HG03039 (cell line): ENCODE data around the gene TLCD1.

ENCODE experiments used
- ATAC-seq: cut with Tn5 transposase; IDR thresholded peaks from one replicate; pipeline ENCODE4 v1.9.1; 2021; ENCODE audit warnings: mild to moderate bottlenecking, moderate library complexity; ENCODE audit not compliant: unreplicated experiment

TLCD1 gene

DNA sequence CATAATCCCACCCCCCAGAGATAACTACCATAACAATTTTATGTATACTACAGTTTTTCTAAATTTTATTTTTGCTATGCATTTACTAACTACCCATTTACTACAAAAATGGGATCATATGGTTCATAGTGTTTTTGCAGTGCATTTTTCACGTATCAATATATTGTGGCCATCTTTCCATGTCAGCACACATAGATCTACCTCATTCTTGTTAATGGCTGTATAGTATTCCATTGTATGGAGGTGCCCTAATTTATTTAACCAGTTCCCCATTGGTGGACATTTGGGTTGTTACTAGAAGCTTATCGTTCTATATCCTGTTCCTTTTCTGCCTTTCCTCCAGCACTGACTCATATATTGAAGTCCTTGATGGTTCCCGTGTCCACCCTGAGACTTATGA, 37.0 kb downstream of the TLCD1 start:
- no peak for ATAC-seq

DNA sequence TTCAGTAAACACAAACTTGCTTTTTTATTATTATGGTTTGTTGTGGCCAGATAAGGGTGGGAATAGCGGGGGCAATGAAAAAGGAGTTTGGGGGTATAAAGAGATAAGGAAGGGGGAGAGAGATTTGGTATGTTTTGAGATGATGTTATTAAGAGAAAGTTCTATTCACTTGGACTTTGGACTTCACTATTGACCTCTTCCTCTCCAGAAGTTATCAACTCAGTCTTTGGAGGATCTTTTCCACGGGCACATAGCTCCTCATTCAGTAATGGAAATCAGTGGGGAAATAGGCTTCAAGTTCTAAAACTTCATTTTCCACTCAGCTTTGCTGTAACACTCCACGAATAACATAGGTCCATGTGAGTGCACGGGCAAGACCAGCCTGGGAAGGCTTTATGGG, 37.6 kb downstream of the TLCD1 start:
- ATAC-seq = no peak

GRCh38 chr17:28686296-28686695, 39.7 kb downstream of the TLCD1 start:
- ATAC-seq = no peak

DNA sequence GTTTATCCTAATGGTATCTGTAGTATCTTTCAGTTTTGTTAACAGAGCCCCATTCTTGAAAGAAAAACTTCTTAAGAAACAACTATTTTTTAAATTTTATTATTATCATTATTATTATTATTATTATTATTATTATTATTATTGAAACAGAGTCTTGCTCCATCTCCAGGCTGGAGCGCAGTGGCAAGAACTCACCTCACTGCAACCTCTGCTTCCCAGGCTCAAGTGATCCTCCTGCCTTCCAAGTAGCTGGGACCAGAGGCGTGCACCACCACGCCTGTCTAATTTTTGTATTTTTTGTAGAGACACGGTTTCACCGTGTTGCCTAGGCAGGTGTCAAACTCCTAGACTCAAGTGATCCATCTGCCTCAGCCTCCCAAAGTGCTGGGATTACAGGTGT, 40.7 kb downstream of the TLCD1 start:
- ATAC-seq = no peak

DNA sequence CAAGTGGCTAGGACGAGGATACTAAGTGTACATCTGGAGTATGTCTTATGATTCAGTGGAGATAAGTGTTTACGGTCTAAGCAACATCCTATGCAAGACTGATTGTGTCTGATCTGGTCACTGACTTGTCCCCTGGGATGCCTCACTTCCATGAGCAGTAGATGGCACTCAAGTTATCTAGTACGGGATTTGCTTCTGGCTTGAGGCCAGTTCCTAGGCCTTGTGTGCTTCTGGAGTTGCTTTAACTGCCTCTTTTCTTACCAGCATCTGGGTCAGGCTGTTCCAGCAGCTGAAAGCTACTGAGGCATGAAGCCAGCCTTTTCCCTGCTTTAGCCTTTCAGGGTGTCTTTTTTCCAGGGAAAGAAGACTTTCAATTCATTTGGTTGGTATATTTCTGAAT, 41.1 kb downstream of the TLCD1 start:
- no peak for ATAC-seq

GRCh38 chr17:28682655-28683054, 43.4 kb downstream of the TLCD1 start:
- ATAC-seq = no peak

- ATAC-seq = no peak
These were observed 50.1 kb downstream of the TLCD1 start for GRCh38 chr17:28675980-28676379.

GRCh38 chr17:28675490-28675889, 50.5 kb downstream of the TLCD1 start:
- no peak for ATAC-seq
